Trophoblast cell (in vitro differentiated cells and primary cell): ENCODE data around the gene ARMC5.

Experiments
- DNase-seq, 2 donors: peaks; one replicate each; pipeline ENCODE4 v3.0.0-alpha.2; 2016
- H2AFZ ChIP-seq: 2 replicates; pipeline ENCODE4 v1.6.1; 2013; ENCODE audit warnings: low read length, moderate library complexity, mild to moderate bottlenecking; ENCODE audit not compliant: insufficient read depth, poor library complexity
- H2AK5ac ChIP-seq: 2 replicates; pipeline ENCODE4 v1.6.1; 2013; ENCODE audit warnings: mild to moderate bottlenecking, low read length
- H2BK120ac ChIP-seq: 2 replicates; pipeline ENCODE4 v1.6.1; 2013; ENCODE audit warnings: low read length, mild to moderate bottlenecking, moderate library complexity; ENCODE audit not compliant: insufficient read depth, poor library complexity
- H2BK12ac ChIP-seq: 2 replicates; pipeline ENCODE4 v1.6.1; 2013; ENCODE audit warnings: mild to moderate bottlenecking, low read length, moderate library complexity
- H2BK5ac ChIP-seq: 2 replicates; pipeline ENCODE4 v1.6.1; 2013; ENCODE audit warnings: low read length, low read depth, moderate library complexity, mild to moderate bottlenecking; ENCODE audit not compliant: poor library complexity
- H3K14ac ChIP-seq: 2 replicates; pipeline ENCODE4 v1.6.1; 2013; ENCODE audit warnings: mild to moderate bottlenecking, low read length
- H3K18ac ChIP-seq: 2 replicates; pipeline ENCODE4 v1.6.1; 2013; ENCODE audit warnings: mild to moderate bottlenecking, low read length
- H3K23ac ChIP-seq: 2 replicates; pipeline ENCODE4 v1.6.1; 2013; ENCODE audit warnings: low read length
- H3K27ac ChIP-seq: 2 replicates; pipeline ENCODE4 v1.5.1; 2013; ENCODE audit warnings: low read depth, mild to moderate bottlenecking, inconsistent platforms, low read length, moderate library complexity
- H3K27me3 ChIP-seq: 2 replicates; pipeline ENCODE4 v1.6.1; 2013; ENCODE audit warnings: inconsistent platforms, mild to moderate bottlenecking, low read length, moderate library complexity; ENCODE audit not compliant: insufficient read depth
- H3K36me3 ChIP-seq, 2 experiments: 1 replicate in 1 of 2; 2 replicates in 1 of 2; pipeline ENCODE4 v1.6.1; 2013; ENCODE audit warnings: low read length in 2 of 2, mild to moderate bottlenecking in 2 of 2, moderate library complexity in 1 of 2; ENCODE audit not compliant: insufficient read depth in 2 of 2, control insufficient read depth in 1 of 2
- H3K4ac ChIP-seq: 2 replicates; pipeline ENCODE4 v1.6.1; 2013; ENCODE audit warnings: low read depth, mild to moderate bottlenecking, low read length, moderate library complexity
- H3K4me1 ChIP-seq, 2 experiments: 1 replicate in 1 of 2; 2 replicates in 1 of 2; pipeline ENCODE4 v1.6.1; 2013; ENCODE audit warnings: low read length in 2 of 2, mild to moderate bottlenecking in 2 of 2, moderate library complexity in 1 of 2; ENCODE audit not compliant: insufficient read depth in 2 of 2, control insufficient read depth in 1 of 2
- H3K4me2 ChIP-seq: 2 replicates; pipeline ENCODE4 v1.6.1; 2013; ENCODE audit warnings: inconsistent platforms, mild to moderate bottlenecking, low read length, moderate library complexity
- H3K4me3 ChIP-seq: 2 replicates; pipeline ENCODE4 v1.5.1; 2013; ENCODE audit warnings: mild to moderate bottlenecking, low read depth, low read length, inconsistent platforms
- H3K79me1 ChIP-seq: one replicate; pipeline ENCODE4 v1.6.1; 2013; ENCODE audit warnings: low read length
- H3K79me2 ChIP-seq: 2 replicates; pipeline ENCODE4 v1.6.1; 2013; ENCODE audit warnings: low read length, mild to moderate bottlenecking; ENCODE audit not compliant: control insufficient read depth, insufficient read depth, poor library complexity
- H3K9ac ChIP-seq: 2 replicates; pipeline ENCODE4 v1.6.1; 2013; ENCODE audit warnings: mild to moderate bottlenecking, low read length
- H3K9me3 ChIP-seq: 2 replicates; pipeline ENCODE4 v1.6.1; 2013; ENCODE audit warnings: low read depth, mild to moderate bottlenecking, control low read depth, inconsistent platforms, low read length; ENCODE audit not compliant: insufficient read depth
- H4K12ac ChIP-seq: 2 replicates; pipeline ENCODE4 v1.6.1; 2013; ENCODE audit warnings: low read depth, mild to moderate bottlenecking, low read length, moderate library complexity
- H4K8ac ChIP-seq: 2 replicates; pipeline ENCODE4 v1.6.1; 2013; ENCODE audit warnings: low read depth, mild to moderate bottlenecking, low read length, moderate library complexity
- H4K91ac ChIP-seq: one replicate; pipeline ENCODE4 v1.6.1; 2013; ENCODE audit warnings: low read depth, mild to moderate bottlenecking, low read length, moderate library complexity
- WGBS: extraction: QIAGEN DNeasy Blood & Tissue Kit; methylation state at CpG from one replicate; pipeline ENCODE4 v1.1.7; 2013; ENCODE audit warnings: missing lambda C conversion rate; ENCODE audit not compliant: insufficient read length, insufficient coverage; ENCODE audit errors: extremely low coverage; 5-methylcytosine and 5-hydroxymethylcytosine counted together

Gene ARMC5

GRCh38 chr16:31491778-31492418 lies 32.6 kb downstream of the ARMC5 start:
- no peak overlapping the region for H3K27ac ChIP-seq
- H3K27me3 ChIP-seq: peaks cover 25% of the 10 kb centered on the region
- no peaks in the 10 kb centered on the region for H3K79me1 ChIP-seq
- no peak overlapping the region for H2AFZ ChIP-seq
- DNase-seq: no peak
- no peaks in the 10 kb centered on the region for H3K79me2 ChIP-seq
- no peak overlapping the region for H3K4me2 ChIP-seq
- H3K4me3 ChIP-seq: no peak overlapping the region
- no peak overlapping the region for H4K12ac ChIP-seq
- H2BK12ac ChIP-seq: no peak overlapping the region
- no peak overlapping the region for H3K23ac ChIP-seq
- H2BK120ac ChIP-seq: no peak overlapping the region
- H3K4ac ChIP-seq: no peak overlapping the region
- H3K9me3 ChIP-seq: peaks cover 12% of the 10 kb centered on the region
- H3K18ac ChIP-seq: no peak overlapping the region
- no peak overlapping the region for H2AK5ac ChIP-seq
- WGBS: no CpG with 5 or more reads among the region's 8 CpGs
- H4K8ac ChIP-seq: no peak overlapping the region
- H3K4me1 ChIP-seq: peaks cover 7 to 14% of the 10 kb centered on the region in 2 experiments
- no peak overlapping the region for H2BK5ac ChIP-seq
- H3K36me3 ChIP-seq: peaks cover 44 to 57% of the 10 kb centered on the region in 2 experiments
- no peak overlapping the region for H4K91ac ChIP-seq
- H3K14ac ChIP-seq: no peak overlapping the region
- no peak overlapping the region for H3K9ac ChIP-seq

- DNase-seq: no peak
- Histone ChIP-seq H3K27me3 (peaks cover 7% of the 10 kb centered on the region), H2BK5ac (no peak overlapping the region), H4K91ac (no peak overlapping the region), H2AK5ac (no peak overlapping the region), H3K14ac (no peak overlapping the region), H3K9ac (no peak overlapping the region), H3K79me1 (no peaks in the 10 kb centered on the region), H4K12ac (no peak overlapping the region), H2AFZ (no peak overlapping the region), H2BK120ac (no peak overlapping the region), H3K4me1 (no peaks in the 10 kb centered on the region), H3K9me3 (peaks cover 9% of the 10 kb centered on the region), H3K18ac (no peak overlapping the region), H3K4me2 (no peak overlapping the region), H2BK12ac (no peak overlapping the region), H3K4me3 (no peak overlapping the region), H3K23ac (no peak overlapping the region), H3K27ac (no peak overlapping the region), H3K36me3 (peaks cover 46 to 66% of the 10 kb centered on the region in 2 experiments), H4K8ac (no peak overlapping the region), H3K4ac (no peak overlapping the region), H3K79me2 (no peaks in the 10 kb centered on the region)
- no CpG with 5 or more reads among the region's 18 CpGs for WGBS
Measured at GRCh38 chr16:31493506-31494125, 34.3 kb downstream of the ARMC5 start.

GRCh38 chr16:31496670-31497069 lies 37.4 kb downstream of the ARMC5 start:
- no peak overlapping the region for H2AFZ ChIP-seq
- H4K12ac ChIP-seq: no peak overlapping the region
- H2BK120ac ChIP-seq: no peak overlapping the region
- H2AK5ac ChIP-seq: no peak overlapping the region
- DNase-seq: no peak
- H4K91ac ChIP-seq: no peak overlapping the region
- H3K4me2 ChIP-seq: no peak overlapping the region
- H3K14ac ChIP-seq: no peak overlapping the region
- H3K36me3 ChIP-seq: peaks cover 40 to 68% of the 10 kb centered on the region in 2 experiments
- no CpG with 5 or more reads among the region's 10 CpGs for WGBS
- H3K79me2 ChIP-seq: no peaks in the 10 kb centered on the region
- H2BK5ac ChIP-seq: no peak overlapping the region
- no peaks in the 10 kb centered on the region for H3K79me1 ChIP-seq
- no peak overlapping the region for H3K23ac ChIP-seq
- H3K27me3 ChIP-seq: no peaks in the 10 kb centered on the region
- H3K27ac ChIP-seq: no peak overlapping the region
- no peak overlapping the region for H3K18ac ChIP-seq
- no peak overlapping the region for H2BK12ac ChIP-seq
- H3K4ac ChIP-seq: no peak overlapping the region
- H3K4me3 ChIP-seq: no peak overlapping the region
- no peak overlapping the region for H4K8ac ChIP-seq
- peaks cover 3% of the 10 kb centered on the region for H3K9me3 ChIP-seq
- H3K4me1 ChIP-seq: peaks cover 0 to 2% of the 10 kb centered on the region in 2 experiments
- H3K9ac ChIP-seq: no peak overlapping the region

GRCh38 chr16:31498493-31498892 lies 39.2 kb downstream of the ARMC5 start:
- no peak overlapping the region for H2BK5ac ChIP-seq
- no peak overlapping the region for H3K27ac ChIP-seq
- H3K14ac ChIP-seq: no peak overlapping the region
- no peak for DNase-seq
- H4K91ac ChIP-seq: no peak overlapping the region
- H4K12ac ChIP-seq: no peak overlapping the region
- no peak overlapping the region for H3K18ac ChIP-seq
- no peaks in the 10 kb centered on the region for H3K79me1 ChIP-seq
- no peaks in the 10 kb centered on the region for H3K79me2 ChIP-seq
- no peak overlapping the region for H4K8ac ChIP-seq
- no peak overlapping the region for H2AFZ ChIP-seq
- H3K27me3 ChIP-seq: no peaks in the 10 kb centered on the region
- WGBS: no CpG with 5 or more reads among the region's 8 CpGs
- H3K36me3 ChIP-seq: peaks cover 25 to 50% of the 10 kb centered on the region in 2 experiments
- no peak overlapping the region for H3K9ac ChIP-seq
- H3K4me1 ChIP-seq: peaks cover 0 to 5% of the 10 kb centered on the region in 2 experiments
- no peak overlapping the region for H3K4me2 ChIP-seq
- peaks cover 3% of the 10 kb centered on the region for H3K9me3 ChIP-seq
- H2BK12ac ChIP-seq: no peak overlapping the region
- H2AK5ac ChIP-seq: no peak overlapping the region
- no peak overlapping the region for H3K4me3 ChIP-seq
- no peak overlapping the region for H3K4ac ChIP-seq
- H2BK120ac ChIP-seq: no peak overlapping the region
- H3K23ac ChIP-seq: no peak overlapping the region
